C4-2B (cell line): ENCODE data around the gene FUT4.
"Not testable (repeated sequence)": the region's sequence is repeated elsewhere in the genome, so short reads cannot be mapped to it uniquely, and the experiment has no call there.

Experiments used
- H3K27ac ChIP-seq: fragments of 450-650 bp; 2 replicates; pipeline ENCODE4 v1.5.1; 2017
- ZFX ChIP-seq: fragments of 450-650 bp; IDR thresholded peaks from 2 replicates; pipeline ENCODE4 v1.6.1; 2017
- TF ChIP-seq, protein P1 (sequence below): fragments of 450-650 bp; conservative IDR thresholded peaks from 2 replicates; pipeline ENCODE4 v1.5.1; 2017; ENCODE audit warnings: mild to moderate bottlenecking

FUT4 gene

DNA sequence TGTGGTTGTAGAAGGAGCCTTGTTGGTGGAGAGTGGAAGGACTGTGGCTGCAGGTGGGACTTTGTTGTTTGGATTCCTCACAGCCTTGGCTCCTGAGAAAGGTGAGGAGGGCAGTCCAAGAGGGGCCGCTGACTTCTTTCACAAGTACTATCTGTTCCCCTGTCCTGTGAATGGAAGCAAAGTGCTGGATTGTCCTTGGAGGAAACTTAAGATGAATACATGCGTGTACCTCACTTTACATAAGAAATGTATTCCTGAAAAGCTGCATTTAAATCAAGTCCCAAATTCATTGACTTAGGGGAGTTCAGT lies 2.4 kb downstream of the FUT4 start:
- no peak for TF ChIP-seq ZFX
- TF ChIP-seq, protein P1, sequence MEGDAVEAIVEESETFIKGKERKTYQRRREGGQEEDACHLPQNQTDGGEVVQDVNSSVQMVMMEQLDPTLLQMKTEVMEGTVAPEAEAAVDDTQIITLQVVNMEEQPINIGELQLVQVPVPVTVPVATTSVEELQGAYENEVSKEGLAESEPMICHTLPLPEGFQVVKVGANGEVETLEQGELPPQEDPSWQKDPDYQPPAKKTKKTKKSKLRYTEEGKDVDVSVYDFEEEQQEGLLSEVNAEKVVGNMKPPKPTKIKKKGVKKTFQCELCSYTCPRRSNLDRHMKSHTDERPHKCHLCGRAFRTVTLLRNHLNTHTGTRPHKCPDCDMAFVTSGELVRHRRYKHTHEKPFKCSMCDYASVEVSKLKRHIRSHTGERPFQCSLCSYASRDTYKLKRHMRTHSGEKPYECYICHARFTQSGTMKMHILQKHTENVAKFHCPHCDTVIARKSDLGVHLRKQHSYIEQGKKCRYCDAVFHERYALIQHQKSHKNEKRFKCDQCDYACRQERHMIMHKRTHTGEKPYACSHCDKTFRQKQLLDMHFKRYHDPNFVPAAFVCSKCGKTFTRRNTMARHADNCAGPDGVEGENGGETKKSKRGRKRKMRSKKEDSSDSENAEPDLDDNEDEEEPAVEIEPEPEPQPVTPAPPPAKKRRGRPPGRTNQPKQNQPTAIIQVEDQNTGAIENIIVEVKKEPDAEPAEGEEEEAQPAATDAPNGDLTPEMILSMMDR = no peak
- no peak overlapping the region for H3K27ac ChIP-seq

- no peak overlapping the region for H3K27ac ChIP-seq
- TF ChIP-seq, protein P1 = no peak; the same call in 1 of the 2 replicates
- no peak for TF ChIP-seq ZFX
These were observed 3.2 kb downstream of the FUT4 start for GRCh38 chr11:94546886-94547285.

- no peak overlapping the region for H3K27ac ChIP-seq
- no peak for TF ChIP-seq ZFX
- TF ChIP-seq, protein P1 = no peak
These were observed 5.4 kb downstream of the FUT4 start for GRCh38 chr11:94549146-94549545.

DNA sequence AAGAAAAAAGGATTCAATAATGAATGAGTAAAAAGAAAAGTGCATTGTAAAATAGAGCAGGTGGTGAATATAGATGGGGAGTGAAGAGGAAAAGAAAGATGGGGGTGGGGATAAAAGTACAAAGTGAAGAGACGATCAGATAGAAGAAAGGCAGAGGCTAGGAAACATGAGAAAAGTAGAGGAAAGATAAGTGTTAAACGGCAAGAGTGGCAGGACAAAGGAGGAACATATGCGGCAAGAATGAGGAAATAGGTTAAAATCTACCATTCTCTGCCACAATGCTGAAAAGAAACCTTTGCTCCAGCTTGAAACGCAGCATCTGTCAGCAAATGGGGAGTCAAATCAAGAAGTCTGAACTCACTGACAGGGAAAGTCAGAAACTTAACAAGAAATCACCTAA lies 6.8 kb downstream of the FUT4 start:
- no peak for TF ChIP-seq ZFX
- TF ChIP-seq, protein P1 = no peak

DNA sequence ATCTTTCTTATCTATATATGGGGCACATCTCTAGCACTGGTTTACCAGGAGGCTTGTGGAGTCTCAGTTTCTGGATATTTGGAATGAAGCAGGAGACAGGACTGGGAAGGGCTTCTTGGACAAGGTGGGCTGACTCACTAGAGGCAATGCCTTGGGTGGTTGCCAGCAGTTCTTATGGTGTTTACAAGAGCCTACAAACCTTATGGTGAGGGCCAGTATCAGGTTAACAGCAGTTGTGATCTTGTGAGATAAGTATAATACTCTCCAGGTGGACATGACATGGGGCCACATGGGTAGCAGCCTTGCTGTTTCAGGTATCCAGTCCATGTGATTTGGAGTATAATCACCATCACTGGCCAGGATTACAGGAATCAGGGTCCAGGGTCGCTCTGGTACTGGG lies 10.2 kb downstream of the FUT4 start:
- H3K27ac ChIP-seq = no peak overlapping the region
- TF ChIP-seq ZFX = no peak
- TF ChIP-seq, protein P1 = no peak

More for the DNA sequence above, 6.8 kb downstream of the FUT4 start:
- H3K27ac ChIP-seq = no peak overlapping the region

GRCh38 chr11:94555752-94556329 lies 12.1 kb downstream of the FUT4 start:
- H3K27ac ChIP-seq = not testable (repeated sequence)

DNA sequence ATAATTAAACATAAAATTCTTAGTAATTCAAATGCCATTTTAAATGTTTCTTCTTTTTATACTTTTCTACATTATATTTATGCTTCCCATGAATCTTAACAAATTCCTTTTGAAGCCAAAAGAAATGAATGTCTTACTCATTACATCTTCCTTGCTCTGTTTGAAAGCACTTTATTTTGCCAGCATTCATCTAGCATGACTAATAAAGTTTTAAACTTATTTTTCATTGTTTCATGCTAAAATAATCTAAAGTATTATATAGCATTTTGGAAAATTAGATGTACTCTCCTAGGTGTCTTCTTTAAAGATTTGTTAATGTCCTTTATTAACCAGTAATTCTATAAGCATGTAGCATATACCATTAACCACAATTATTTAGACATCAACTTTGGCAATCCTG lies 13.7 kb downstream of the FUT4 start:
- TF ChIP-seq, protein P1 = no peak
- no peak overlapping the region for H3K27ac ChIP-seq

GRCh38 chr11:94557992-94558391 lies 14.3 kb downstream of the FUT4 start:
- no peak for TF ChIP-seq ZFX
- H3K27ac ChIP-seq = no peak overlapping the region

DNA sequence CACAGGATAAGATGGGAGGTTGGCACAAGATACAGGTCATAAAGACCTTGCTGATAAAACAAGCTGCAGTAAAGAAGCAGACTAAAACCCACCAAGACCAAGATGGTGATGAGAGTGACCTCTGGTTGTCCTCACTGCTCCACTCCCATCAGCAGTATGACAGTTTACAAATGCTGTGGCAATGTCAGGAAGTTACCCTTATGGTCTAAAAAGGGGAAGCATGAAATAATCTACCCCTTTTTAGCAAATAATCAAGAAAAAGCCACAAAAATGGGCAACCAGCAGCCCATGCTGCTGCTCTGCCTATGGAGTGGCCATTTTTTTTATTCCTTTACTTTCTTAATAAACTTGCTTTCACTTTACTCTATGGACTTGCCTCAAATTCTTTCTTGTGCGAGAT lies 14.7 kb downstream of the FUT4 start:
- TF ChIP-seq ZFX = no peak
- no peak overlapping the region for H3K27ac ChIP-seq
